Psoas muscle (tissue), 8 donors: Measurements from ENCODE around the gene ZBTB7C. TPM values are rescaled to one million over a fixed set of nuclear protein-coding genes. Genes with fewer than 3 reads are reported as not detected.
A peak's percentile ranks its signal among the peaks of the same experiment; 100 is the strongest.

ENCODE experiments used
- ATAC-seq, 4 donors: fragments of 200-7000 bp; cut with Tn5 transposase; one replicate each; pipeline ENCODE4 v1.9.1; 2020; ENCODE audit warnings: moderate library complexity in 3 of 4, mild to moderate bottlenecking in 2 of 4
- DNase-seq, 2 donors: peaks; one replicate each; pipeline ENCODE4 v3.0.0-alpha.2; 2020
- H3K27ac ChIP-seq: fragments of 200-600 bp; one replicate; pipeline ENCODE4 v1.8.0; 2022
- H3K27me3 ChIP-seq, 3 donors: fragments of 200-600 bp in 1 of 3; one replicate each; pipeline versions ENCODE4 v1.6.1 to v1.8.0; 2013 to 2022; ENCODE audit warnings: low read length in 2 of 3, mild to moderate bottlenecking in 2 of 3, moderate library complexity in 1 of 3; ENCODE audit not compliant: insufficient read depth in 3 of 3
- H3K36me3 ChIP-seq, 2 donors: fragments of 200-600 bp in 1 of 2; one replicate each; pipeline versions ENCODE4 v1.6.1 to v1.8.0; 2013 to 2022; ENCODE audit warnings: low read depth in 1 of 2, mild to moderate bottlenecking in 1 of 2, moderate library complexity in 1 of 2; ENCODE audit not compliant: insufficient read depth in 1 of 2
- H3K4me1 ChIP-seq: fragments of 200-600 bp; one replicate; pipeline ENCODE4 v1.8.0; 2022
- H3K4me3 ChIP-seq: fragments of 200-600 bp; one replicate; pipeline ENCODE4 v1.8.0; 2022; ENCODE audit warnings: mild to moderate bottlenecking
- H3K9me3 ChIP-seq: fragments of 200-600 bp; one replicate; pipeline ENCODE4 v1.8.0; 2022
- CTCF ChIP-seq: fragments of 200-600 bp; IDR thresholded peaks from one replicate; pipeline ENCODE4 v1.8.0; 2022; ENCODE audit warnings: antibody characterized with exemption
- WGBS, 3 donors: extraction: QIAGEN DNeasy Blood & Tissue Kit; methylation state at CpG; one replicate each; pipeline versions ENCODE4 v1.1.6 to v1.1.7; 2013; 5-methylcytosine and 5-hydroxymethylcytosine counted together
- intact Hi-C, 2 donors: fragments of 100-400 bp; cut with DNase I; formaldehyde crosslinking; loops; one replicate each; pipeline versions ENCODE4 v1.11.0 to v1.14.2; 2022
- polyA plus RNA-seq, 3 donors: library from polyadenylated mRNA; stranded (reverse); fragments of 200-250 nt; gene quantifications; one replicate each; pipeline ENCODE4 v1.2.3, GENCODE V29; 2013
- total RNA-seq, 4 donors: library from RNA; stranded (reverse); fragmentation: NEBNext Ultra II Directional in 2 of 4; extraction: Animal tissue kit (Norgen Biotek cat#: 25700) in 2 of 4; gene quantifications; one replicate each; pipeline versions ENCODE4 v1.2.1 to v1.2.4, GENCODE V29; 2021 to 2023
- donor health status: healthy with polysubstance abuse.
- donor health status: DM: no; HTN: no; CAD: no; lungs with moderate emphysema.
- donor health status: Bipolar disorder and iron deficiency.
- donor health status: healthy.
- donor health status: DM: yes; HTN: yes; CAD: no.
- donor health status: DM: no; HTN: no; CAD: no.
- donor health status: DM: no; HTN: no; CAD: no.
- donor health status: DM: yes; HTN: yes; CAD: no.

ZBTB7C gene
- total and polyA plus RNA-seq, 7 donors: 0.34 to 2.9 (median 0.78) TPM

GRCh38 chr18:48412339-48412929 lies 3.3 kb upstream of the ZBTB7C start:
- no peak overlapping the region for H3K27ac ChIP-seq
- H3K9me3 ChIP-seq: no peaks in the 10 kb centered on the region
- peak; percentile 59 for TF ChIP-seq CTCF
- peaks cover 0 to 26% (median 0%) of the 10 kb centered on the region in 3 donors for H3K27me3 ChIP-seq
- 19 to 25% (median 24%) methylated on average over 7 of the region's 7 CpGs for WGBS, 3 donors
- H3K4me3 ChIP-seq: no peak overlapping the region
- DNase-seq: no peak
- peaks cover 9% of the 10 kb centered on the region for H3K4me1 ChIP-seq
- no peaks in the 10 kb centered on the region for H3K36me3 ChIP-seq
- no peak for ATAC-seq
- intact Hi-C loops: loop anchor here in 1 of 2 donors (5.0 kb wide), 1 partner anchor 120 kb away; no protein-coding TSS in a partner anchor

- peak; percentile 94 to 96 for DNase-seq
- no peak for TF ChIP-seq CTCF
- Histone ChIP-seq H3K4me1 (peaks cover 9% of the 10 kb centered on the region), H3K27me3 (peaks cover 0 to 41% (median 2%) of the 10 kb centered on the region in 3 donors), H3K36me3 (no peaks in the 10 kb centered on the region), H3K27ac (peak overlapping the region; percentile 49), H3K9me3 (no peaks in the 10 kb centered on the region), H3K4me3 (peak overlapping the region; percentile 86)
- intact Hi-C loops: loop anchor here in 1 of 2 donors (5.0 kb wide), 1 partner anchor 118 kb away; no protein-coding TSS in a partner anchor
- 2% methylated on average over 53 to 77 of the region's 77 CpGs for WGBS, 3 donors
- ATAC-seq: peak; percentile 97 to 99 (median 98)
Observed at GRCh38 chr18:48410095-48410920, 1.1 kb upstream of the ZBTB7C start.

GRCh38 chr18:48409591-48410094 lies 460 bp upstream of the ZBTB7C start:
- DNase-seq: peak; percentile 63 to 69
- intact Hi-C loops: loop anchor here in 1 of 2 donors (5.0 kb wide), 1 partner anchor 117 kb away; no protein-coding TSS in a partner anchor

GRCh38 chr18:48408111-48408726 lies 964 bp downstream of the ZBTB7C start:
- no peak overlapping the region for H3K27ac ChIP-seq
- 5 to 25% (median 11%) methylated on average over 42 of the region's 42 CpGs for WGBS, 3 donors
- DNase-seq (peak; percentile 30 to 59), ATAC-seq (no peak)
- H3K4me3 ChIP-seq: peak overlapping the region; percentile 86
- peaks cover 9% of the 10 kb centered on the region for H3K4me1 ChIP-seq
- no peak for TF ChIP-seq CTCF
- H3K27me3 ChIP-seq: peaks cover 0 to 43% (median 2%) of the 10 kb centered on the region in 3 donors
- intact Hi-C loops: no loop called here
- H3K9me3 ChIP-seq: no peaks in the 10 kb centered on the region
- H3K36me3 ChIP-seq: no peaks in the 10 kb centered on the region

More at GRCh38 chr18:48409591-48410094, 460 bp upstream of the ZBTB7C start:
- Histone ChIP-seq H3K4me1 (peaks cover 9% of the 10 kb centered on the region), H3K36me3 (no peaks in the 10 kb centered on the region), H3K27me3 (peaks cover 0 to 42% (median 2%) of the 10 kb centered on the region in 3 donors), H3K9me3 (no peaks in the 10 kb centered on the region), H3K4me3 (peak overlapping the region; percentile 86), H3K27ac (peak overlapping the region; percentile 49)
- TF ChIP-seq CTCF: no peak
- peak; percentile 44 to 75 (median 60) for ATAC-seq
- WGBS, 3 donors: 0 to 1% (median 0%) methylated on average over 28 to 55 of the region's 55 CpGs
